EH (cell line): ENCODE measurements around the gene ZNF384.

Experiments
- DNase-seq: peaks from one replicate; pipeline ENCODE4 v3.0.0-alpha.2; 2015; ENCODE audit warnings: low read depth

The ZNF384 gene

GRCh38 chr12:6699259-6699988, 10.2 kb upstream of the ZNF384 start:
- no peak for DNase-seq

GRCh38 chr12:6698352-6699046, 9.3 kb upstream of the ZNF384 start:
- DNase-seq = no peak

GRCh38 chr12:6697584-6698351, 8.6 kb upstream of the ZNF384 start:
- DNase-seq = peak; percentile 80

- DNase-seq = no peak
These were observed 7.8 kb upstream of the ZNF384 start for GRCh38 chr12:6696690-6697583.

- no peak for DNase-seq
These were observed 6.3 kb upstream of the ZNF384 start for GRCh38 chr12:6695313-6696045.

GRCh38 chr12:6694701-6695100, 5.5 kb upstream of the ZNF384 start:
- no peak for DNase-seq

GRCh38 chr12:6693832-6694355, 4.7 kb upstream of the ZNF384 start:
- no peak for DNase-seq

- no peak for DNase-seq
These were observed 3.7 kb upstream of the ZNF384 start for GRCh38 chr12:6692888-6693287.

GRCh38 chr12:6691473-6691872, 2.3 kb upstream of the ZNF384 start:
- DNase-seq = peak; percentile 86

GRCh38 chr12:6688543-6688998, 604 bp downstream of the ZNF384 start:
- peak; percentile 35 for DNase-seq

- DNase-seq = no peak
These were observed 3.4 kb downstream of the ZNF384 start for GRCh38 chr12:6685814-6686213.

GRCh38 chr12:6684609-6685008, 4.6 kb downstream of the ZNF384 start:
- peak; percentile 49 for DNase-seq

GRCh38 chr12:6676962-6677361, 12.2 kb downstream of the ZNF384 start:
- DNase-seq = no peak

GRCh38 chr12:6672143-6672542, 17.0 kb downstream of the ZNF384 start:
- DNase-seq = no peak

- no peak for DNase-seq
These were observed 21.5 kb downstream of the ZNF384 start for GRCh38 chr12:6667559-6668210.

GRCh38 chr12:6666211-6666610, 23.0 kb downstream of the ZNF384 start:
- DNase-seq = no peak

GRCh38 chr12:6664902-6665301, 24.3 kb downstream of the ZNF384 start:
- DNase-seq = no peak

- peak; percentile 100 for DNase-seq
These were observed 26.1 kb downstream of the ZNF384 start, which contains the start of gene ING4 for GRCh38 chr12:6662906-6663742. ING4 (minus strand) TSS chr12:6663119; CDS start chr12:6663101, 18 bp downstream.

GRCh38 chr12:6662602-6662905, 26.6 kb downstream of the ZNF384 start:
- DNase-seq = no peak
